T1000 (cell line): ENCODE results near the gene HSPA1L.
A peak's percentile ranks its signal among the peaks of the same experiment; 100 is the strongest.
"Not testable (repeated sequence)": the region's sequence is repeated elsewhere in the genome, so short reads cannot be mapped to it uniquely, and the experiment has no call there.

ENCODE experiments used
- DNase-seq: peaks from one replicate; lab custom pipeline; 2025; ENCODE audit warnings: mixed read lengths; lab: John Stamatoyannopoulos, UW

HSPA1L gene

DNA sequence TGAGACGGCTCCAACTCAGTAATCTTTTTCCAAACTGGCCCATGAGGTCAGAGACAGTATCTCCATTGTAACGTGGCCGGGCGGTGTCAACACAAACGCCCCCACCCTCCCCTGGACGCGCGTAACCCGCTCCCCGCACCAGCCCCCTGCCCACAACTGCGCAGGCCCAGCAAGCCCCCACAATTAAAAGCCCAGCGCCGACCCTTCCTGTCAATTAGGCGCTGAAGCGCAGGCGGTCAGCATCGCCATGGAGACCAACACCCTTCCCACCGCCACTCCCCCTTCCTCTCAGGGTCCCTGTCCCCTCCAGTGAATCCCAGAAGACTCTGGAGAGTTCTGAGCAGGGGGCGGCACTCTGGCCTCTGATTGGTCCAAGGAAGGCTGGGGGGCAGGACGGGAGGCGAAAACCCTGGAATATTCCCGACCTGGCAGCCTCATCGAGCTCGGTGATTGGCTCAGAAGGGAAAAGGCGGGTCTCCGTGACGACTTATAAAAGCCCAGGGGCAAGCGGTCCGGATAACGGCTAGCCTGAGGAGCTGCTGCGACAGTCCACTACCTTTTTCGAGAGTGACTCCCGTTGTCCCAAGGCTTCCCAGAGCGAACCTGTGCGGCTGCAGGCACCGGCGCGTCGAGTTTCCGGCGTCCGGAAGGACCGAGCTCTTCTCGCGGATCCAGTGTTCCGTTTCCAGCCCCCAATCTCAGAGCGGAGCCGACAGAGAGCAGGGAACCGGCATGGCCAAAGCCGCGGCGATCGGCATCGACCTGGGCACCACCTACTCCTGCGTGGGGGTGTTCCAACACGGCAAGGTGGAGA lies at the start of gene HSPA1L, which contains the start of gene HSPA1A:
TSS of gene HSPA1L (minus strand) at position 259 of the 814 bp plus-strand sequence. CDS start 3,311 bp downstream, outside the sequence.
TSS of gene HSPA1A (plus strand) at position 519 of the 814 bp plus-strand sequence. CDS start at position 733, 214 bp downstream.
- DNase-seq: peak; percentile 96

DNA sequence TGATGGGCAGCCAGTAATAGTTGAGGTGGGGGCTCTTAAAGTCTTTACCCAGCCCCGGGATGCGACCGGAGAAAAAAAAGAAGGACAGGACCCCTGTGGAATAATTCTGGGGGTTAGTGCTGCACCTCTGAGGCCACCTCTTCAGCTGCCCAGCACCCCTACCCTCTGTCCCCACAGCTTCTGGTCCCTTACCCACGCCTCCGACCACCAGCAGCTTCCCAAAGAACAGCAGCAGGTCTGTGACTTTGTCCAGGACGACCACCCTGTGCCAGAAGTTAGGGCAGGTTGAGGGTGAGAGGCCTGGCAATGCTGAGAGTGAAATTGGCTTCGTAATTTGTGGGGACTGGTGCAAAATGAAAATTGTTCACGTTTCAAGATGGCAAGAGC lies 49.7 kb upstream of the HSPA1L start:
- DNase-seq: no peak

DNA sequence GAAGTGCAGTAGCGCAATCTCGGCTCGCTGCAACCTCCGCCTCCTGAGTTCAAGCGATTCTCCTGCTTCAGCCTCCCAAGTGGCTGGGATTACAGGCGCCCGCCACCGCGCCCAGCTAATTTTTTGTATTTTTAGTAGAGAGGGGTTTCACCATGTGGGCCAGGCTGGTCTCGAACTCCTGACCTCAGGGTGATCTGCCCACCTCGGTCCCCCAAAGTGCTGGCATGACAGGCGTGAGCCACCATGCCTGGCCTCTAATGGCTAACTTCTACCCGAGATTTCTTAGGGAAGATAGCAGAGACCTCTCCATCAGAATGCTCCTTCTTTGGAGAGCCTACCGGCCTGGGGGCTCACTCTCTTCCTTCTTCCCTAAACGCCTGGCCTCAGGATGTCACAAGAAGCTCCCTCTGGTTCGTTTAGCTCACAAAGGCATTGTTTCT lies 49.1 kb upstream of the HSPA1L start:
- DNase-seq: not testable (repeated sequence)

DNA sequence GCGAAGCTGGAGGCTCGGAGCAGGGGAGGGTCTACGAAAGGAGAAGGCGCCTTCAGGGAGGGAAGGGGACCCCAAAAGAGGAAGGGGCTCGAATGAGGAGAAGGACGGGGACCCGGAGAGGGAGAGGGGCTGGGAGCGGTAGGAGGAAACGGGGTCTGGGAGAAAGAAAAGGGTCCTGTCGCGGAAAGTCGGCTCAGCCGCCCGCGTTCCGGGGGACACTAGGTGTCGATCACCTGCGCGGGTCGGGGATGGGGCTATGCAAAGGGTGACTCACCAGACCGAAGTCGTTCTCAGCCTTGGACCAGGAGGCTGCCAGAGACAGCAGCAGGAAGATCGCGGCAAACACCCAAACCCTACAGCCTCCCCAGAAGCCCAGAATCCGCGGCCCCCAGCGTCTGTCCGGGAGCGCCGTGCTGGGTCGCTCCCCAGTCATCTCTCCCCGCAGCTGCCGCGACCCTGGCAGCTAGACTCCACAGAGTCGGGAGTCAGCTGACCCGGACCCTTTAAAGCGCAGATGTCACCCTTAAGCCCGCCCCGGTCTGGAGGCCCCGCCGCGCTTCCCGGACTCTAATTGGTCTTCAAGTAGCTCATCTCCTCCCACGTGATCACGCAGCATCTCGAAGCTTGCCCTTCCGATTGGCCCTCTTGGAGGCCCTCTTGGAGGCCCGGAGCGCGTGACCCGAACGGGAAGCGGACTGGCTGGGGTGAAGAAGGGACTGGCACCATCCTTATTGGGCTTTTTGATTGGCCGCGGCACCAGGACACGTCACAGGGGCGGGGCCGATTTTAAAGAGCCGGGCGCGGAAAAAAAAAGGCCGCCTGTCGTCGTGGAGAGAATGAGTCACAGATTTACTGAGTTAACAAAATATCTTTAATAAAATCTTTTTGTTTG lies 47.5 kb upstream of the HSPA1L start, which contains the start of gene NEU1:
TSS of gene NEU1 (minus strand) at position 478 of the 892 bp plus-strand sequence. CDS start at position 433, 45 bp downstream.
- DNase-seq: peak; percentile 99

DNA sequence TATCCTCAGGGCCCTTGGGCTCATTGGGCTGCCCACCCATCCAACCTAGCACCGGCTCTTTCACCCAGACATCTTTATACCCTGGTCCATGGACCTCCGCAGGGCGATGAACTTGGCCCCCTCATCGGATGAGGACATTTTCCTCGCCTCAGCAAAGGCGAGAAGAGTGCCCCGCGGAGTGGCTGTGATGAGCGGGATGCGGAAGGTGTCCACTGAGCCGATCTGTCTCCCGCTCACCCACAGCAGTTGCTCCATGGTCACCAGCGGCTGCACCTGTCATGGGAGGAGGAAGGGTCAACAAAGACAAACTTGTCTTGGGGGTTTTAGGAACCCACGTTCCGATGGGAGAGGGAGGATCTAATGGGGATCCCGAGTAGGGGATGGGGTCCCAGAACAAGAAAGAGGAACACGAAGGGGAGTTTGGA lies 46.8 kb upstream of the HSPA1L start:
- DNase-seq: no peak

DNA sequence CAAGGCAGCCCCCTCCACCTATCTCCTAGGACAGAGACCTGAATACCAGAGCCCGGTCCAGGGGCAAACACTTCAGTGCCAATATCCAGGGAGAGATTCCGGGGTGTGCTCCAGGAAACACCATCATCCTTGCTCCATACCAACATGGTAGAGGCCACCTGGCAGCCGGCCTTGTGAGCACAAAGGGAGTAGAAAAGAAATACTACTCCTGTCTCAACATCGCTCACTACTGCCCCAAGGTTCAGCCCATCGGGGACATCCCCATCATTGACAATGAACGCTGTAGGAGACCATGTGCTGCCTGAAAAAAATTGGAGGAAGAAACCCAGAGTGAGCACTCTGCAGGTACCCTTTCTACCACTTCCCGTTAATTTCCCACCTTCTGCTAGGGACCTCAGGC lies 46.1 kb upstream of the HSPA1L start:
- DNase-seq: no peak

DNA sequence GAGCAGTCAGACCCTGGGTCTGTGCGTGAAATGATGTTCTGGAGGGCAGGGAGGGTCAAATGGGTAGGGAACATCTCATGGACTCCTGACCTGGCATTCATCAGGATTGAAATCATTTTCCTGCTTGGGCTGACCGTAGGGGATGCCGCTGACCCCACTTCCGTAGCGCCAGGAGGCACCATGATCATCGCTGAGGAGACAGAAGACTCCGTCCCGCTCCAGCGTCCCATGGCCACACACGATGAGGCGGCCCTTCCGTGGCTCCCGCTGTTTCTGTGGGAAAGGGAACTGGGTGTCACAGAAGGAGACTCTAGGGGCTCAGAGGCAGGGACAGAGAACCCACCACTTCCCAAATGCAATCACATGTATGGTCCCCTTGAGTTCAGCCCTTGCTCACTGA lies 45.3 kb upstream of the HSPA1L start:
- DNase-seq: no peak

DNA sequence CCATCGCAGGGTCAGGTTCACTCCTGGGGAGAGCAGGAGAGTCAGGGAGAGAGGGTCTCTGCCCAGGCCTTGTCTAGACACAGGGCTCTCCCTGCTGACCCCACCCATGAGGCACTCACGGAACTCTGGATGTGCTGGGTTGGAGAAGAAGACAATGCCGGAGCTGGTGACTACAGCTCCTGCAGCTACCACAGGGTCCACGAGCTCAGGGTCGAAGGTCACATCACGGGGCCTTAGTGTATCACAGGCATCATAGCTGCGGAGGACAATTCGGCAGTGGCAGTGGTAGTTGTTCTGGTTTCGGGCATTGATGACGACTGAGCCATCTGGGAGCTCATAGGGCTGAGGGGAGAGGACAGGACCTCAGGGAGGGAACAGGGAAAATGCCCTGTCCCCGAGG lies 44.8 kb upstream of the HSPA1L start:
- DNase-seq: no peak

DNA sequence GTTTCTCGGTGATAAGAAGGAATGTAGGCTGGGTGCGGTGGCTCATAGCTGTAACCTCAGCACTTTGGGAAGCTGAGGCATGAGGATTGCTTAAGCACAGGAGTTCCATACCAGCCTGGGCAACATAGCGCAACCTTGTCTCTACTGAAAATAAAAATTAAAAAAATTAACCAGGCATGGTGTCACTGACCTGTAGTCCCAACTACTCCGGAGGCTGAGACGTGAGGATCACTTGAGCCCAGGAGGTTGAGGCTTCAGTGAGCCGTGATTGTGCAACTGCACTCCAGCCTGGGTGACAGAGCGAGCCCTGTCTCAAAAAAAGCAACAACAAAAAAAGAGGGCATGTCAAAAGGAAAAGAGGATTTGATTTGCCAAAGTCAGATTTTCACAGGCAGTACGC lies 43.6 kb upstream of the HSPA1L start:
- DNase-seq: no peak

DNA sequence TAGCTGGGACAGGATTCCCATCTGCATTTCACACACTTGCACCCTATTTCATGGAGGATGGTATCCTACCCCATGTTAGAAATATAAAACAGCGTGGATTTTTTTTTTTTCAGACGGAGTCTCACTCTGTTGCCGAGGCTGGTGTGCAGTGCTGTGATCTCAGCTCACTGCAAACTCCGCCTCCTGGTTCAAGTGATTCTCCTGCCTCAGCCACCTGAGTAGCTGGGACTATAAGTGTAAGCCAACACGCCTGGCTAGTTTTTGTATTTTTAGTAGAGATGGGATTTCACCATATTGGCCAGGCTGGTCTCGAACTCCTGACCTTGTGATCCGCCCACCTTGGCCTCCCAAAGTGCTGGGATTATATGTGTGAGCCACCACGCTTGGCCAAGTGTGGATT lies 42.7 kb upstream of the HSPA1L start:
- not testable (repeated sequence) for DNase-seq

DNA sequence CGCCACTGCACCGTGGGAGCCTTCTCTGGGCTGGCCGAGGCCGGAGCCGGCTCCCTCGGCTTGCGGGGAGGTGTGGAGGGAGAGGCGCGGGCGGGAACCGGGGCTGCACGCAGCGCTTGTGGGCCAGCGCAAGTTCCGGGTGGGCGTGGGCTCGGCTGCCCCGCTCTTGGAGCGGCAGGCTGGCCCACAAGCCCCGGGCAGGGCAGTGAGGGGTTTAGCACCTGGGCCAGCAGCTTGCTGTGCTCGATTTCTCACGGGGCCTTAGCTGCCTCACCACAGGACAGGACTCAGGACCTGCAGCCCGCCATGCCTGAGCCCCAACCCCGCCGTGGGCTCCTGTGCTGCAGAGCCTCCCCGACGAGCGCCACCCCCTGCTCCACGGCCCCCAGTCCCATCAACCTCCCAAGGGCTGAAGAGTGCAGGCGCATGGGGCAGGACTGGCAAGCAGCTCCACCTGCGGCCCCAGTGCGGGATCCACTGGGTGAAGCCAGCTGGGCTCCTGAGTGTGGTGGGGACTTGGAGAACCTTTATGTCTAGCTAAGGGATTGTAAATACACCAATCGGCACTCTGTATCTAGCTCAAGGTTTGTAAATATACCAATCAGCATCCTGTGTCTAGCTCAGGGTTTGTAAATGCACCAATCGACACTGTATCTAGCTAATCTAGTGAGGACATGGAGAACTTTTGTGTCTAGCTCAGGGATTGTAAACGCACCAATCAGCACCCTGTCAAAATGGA lies 37.1 kb upstream of the HSPA1L start:
- DNase-seq: not testable (repeated sequence)

DNA sequence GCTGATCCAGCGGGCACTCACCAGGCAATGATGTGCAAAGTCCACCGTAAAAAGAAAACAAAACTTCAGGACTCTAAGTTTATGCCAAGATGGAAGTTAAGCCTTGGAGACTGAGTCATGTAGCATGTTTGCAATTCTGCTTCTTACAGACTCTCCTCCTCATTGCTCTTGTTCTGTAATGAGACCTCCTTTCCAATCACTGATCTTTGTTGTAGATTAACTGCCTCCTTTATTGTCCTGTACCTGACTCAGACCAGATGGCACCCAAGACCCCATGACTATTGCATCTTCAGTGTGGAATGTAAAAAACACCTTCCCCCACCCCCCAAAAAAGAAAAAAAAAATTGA lies 36.4 kb upstream of the HSPA1L start:
- DNase-seq: no peak

DNA sequence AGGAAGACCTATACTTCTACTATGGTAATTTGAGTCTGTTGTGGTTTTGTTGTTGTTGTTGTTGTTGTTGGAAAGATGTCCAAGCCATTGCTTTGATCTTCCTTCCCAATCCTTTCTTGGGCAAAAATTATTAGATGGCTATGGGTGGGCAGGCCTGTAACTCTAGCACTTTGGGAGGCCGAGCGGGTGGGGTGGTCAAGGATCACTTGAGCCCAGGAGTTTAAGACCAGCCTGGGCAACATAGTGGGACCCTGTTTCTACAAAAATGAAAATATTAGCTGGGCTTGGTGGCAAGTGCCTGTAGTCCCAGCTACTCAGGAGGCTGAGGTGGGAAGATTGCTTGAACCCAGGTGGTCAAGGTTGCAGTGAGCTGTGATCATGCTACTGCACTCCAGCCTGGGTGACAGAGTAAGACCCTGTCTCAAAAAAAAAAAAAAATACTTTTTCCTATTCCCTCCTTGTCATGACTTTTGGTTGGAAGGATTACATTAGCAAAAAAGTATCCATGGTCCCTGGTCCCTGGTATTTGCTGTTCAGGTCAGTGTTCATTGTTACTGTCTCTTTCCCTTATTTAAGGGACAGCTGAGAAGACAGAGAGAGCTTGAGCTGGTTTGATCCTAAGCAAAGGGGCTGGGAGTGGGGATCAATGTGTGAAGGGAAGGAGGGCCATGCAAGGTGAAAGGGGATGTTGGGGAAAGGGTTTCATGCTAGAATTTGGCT lies 35.8 kb upstream of the HSPA1L start:
- DNase-seq: no peak

DNA sequence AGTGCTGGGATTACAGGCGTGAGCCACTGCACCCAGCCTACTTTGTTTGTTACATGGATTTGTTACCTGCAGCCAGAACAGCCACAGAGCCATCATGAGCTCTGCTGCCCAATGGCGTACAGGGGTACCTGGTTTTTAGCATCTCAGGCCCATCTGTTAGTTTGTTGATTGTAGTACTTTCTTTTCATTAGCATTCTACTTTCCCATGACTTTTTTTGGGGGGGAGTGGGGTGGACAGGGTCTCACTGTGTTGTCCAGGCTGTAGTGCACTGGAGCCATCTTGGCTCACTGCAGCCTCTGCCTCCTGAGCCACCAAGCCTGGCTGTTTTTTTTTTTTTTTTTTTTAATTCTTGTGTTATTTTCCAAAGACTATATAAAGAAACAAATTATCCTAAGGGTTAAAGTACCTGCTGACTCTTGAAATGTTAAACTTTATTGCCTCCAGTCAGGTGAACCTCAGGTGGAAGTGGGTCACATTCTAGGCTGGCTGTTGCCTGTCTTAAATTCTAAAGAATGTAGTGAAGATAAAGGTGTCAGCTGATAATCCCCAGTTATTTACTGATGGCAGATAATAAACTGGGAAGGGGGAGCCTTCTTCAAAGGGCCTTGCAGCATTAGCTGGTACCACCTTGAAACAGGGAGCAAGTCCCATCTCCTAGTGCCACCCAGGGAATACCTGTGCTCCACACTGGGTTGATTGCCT lies 32.3 kb upstream of the HSPA1L start:
- no peak for DNase-seq

DNA sequence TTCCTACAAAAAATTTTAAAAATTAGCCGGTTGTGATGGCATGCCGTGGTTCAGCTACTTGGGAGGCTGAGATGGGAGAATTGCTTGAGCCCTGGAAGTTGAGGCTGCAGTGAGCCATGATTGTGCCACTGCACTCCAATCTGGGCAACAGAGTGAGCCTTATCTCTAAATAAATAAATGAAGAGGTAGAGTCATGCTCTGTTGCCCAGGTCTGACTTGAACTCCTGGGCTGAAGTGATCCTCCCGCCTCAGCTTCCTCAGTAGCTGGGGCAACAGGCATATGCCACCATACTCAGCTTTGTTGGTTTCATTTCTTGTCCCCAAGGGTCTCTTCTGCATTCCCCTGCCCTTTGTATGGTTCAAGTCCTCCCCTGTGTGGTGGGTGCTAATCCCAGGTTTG lies 29.4 kb upstream of the HSPA1L start:
- DNase-seq: no peak

DNA sequence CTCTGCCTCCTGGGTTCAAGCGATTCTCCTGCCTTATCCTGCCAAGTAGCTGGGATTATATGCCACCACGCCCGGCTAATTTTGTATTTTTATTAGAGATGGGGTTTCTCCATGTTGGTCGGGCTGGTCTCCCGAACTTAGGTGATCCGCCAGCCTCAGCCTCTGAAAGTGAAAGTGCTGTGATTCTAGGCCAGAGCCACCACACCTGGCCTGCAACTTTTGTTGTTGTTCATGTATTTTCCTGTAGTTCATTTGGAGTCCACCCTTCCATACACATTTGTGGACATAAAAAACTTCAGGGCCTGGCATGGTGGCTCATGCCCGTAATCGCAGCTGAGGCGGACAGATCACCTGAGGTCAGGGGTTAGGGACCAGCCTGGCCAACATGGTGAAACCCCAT lies 27.0 kb upstream of the HSPA1L start:
- DNase-seq: no peak

DNA sequence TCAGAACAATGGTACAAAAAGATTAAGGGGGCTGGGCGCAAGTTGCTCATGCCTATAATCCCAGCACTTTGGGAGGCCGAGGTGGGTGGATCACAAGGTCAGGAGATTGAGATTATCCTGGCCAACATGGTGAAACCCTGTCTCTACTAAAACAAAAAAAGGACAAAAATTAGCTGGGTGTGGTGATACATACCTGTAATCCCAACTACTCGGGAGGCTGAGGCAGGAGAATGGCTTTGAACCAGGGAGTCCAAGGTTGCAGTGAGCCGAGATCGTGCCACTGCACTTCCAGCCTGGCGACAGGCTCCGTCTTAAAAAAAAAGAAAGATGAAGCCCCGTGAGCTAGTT lies 24.7 kb upstream of the HSPA1L start:
- DNase-seq: not testable (repeated sequence)

DNA sequence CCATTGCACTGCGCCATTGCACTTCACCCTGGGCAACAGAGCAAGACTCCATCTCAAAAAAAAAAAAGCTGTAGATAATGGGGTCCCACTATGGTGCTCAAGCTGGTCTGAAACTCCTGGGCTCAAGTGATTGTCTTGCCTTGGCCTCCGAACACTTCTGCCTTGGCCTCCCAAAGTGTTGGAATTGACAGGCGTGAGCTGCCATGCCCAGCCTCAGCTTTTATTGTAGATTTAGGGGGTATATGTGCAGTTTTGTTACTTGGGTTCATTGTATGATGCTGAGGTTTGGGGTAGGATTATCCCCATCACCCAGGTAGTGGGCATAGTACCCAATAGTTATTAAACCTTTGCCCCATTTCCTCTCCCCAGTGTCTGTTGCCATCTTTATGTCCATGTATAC lies 23.9 kb upstream of the HSPA1L start:
- no peak for DNase-seq

DNA sequence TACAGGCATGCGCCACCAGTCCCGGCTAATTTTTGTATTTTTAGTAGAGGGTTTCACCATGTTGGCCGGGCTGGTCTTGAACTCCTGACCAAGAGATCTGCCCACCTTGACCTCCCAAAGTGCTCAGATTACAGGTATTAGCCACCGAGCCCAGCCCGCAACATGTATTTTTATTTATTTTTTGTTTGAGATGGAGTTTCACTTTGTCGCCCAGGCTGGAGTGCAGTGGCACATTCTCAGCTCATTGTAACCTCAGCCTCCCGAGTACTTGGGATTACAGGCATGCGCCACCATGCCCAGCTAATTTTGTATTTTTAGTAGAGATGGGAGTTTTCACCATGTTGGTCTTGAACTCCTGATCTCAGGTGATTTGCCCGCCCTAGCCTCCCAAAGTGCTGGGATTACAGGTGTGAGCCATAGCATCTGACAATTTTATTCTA lies 23.1 kb upstream of the HSPA1L start:
- not testable (repeated sequence) for DNase-seq

DNA sequence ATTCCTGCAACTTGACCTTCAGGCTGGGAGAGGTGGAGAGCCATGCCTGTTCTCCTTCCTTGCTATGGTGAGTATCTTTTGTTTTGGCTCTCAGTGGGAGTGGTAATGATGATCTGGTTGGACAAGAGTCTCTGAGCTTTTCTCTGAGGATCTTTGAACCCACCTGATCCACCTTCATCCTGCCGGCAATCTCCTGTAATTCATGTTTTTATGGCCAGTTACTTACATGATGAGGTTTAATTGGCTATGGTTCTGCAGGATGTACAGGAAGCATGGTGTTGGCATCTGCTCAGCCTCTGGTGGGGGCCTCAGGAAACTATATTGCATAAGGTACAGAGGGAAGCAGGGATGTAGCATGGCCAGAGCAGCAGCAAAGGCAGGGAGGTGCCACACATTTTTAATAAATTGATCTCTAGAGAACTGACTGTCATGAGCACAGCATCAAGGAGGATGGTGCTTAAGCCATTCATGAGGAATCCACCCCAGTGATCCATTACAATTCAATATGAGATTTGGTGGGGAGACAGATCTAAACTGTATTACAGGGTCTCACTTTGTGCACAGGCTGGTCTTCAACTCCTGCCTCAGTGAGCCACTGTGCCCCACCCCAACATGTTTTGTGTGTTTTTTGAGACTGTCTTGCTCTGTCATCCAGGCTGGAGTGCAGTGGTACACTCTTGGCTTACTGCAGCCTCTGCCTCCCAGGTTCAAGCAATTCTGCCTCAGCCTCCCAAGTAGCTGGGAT lies 22.5 kb upstream of the HSPA1L start:
- DNase-seq: no peak
